NCI-H1694 treated with DMSO at 0.1 percent for 48 hours (cell line): Measurements from ENCODE around the gene PHF20.
"Not testable (repeated sequence)": the region's sequence is repeated elsewhere in the genome, so short reads cannot be mapped to it uniquely, and the experiment has no call there.

ENCODE experiments used
- DNase-seq: peaks from one replicate; lab custom pipeline; 2025; lab: John Stamatoyannopoulos, UW

Gene PHF20

DNA sequence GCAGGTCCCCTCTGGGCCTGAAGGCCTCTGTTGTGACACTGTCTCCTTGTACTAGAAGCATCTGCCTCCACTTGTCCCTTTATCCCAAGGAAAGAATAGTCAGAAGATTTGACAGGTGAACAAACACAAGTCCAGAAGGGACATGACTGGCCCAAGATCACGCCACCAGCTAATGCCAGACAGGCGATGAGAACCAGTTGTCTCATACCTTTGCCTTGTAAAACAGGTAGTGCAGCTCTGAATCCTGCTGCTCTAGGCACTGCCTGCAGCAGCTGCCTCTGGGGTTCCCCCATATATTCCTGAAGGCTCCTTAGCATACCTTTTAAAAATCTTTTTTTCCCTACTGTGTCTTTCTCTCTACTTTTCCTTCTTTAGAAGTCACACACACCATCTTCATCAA lies 157.5 kb downstream of the PHF20 start:
- no peak for DNase-seq

DNA sequence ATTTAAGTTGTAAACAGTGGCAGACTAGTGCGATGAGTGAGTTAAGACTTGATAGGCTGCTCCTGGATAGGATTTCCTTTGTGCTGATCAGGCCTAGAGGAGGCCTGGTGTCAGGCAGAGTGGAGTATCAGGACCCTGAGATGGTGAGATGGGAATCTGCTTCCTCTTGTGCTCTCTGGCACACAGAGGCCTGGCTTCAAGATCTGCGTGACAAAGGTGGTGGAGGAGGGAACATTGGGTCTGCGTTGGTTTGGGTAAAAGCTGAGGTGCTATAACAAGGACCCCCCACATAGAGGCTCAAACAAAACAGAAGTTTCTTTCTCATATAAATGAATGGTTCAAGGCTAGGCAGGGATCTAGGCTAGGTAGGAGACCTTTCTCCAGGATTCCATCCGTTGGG lies 162.2 kb downstream of the PHF20 start:
- no peak for DNase-seq

DNA sequence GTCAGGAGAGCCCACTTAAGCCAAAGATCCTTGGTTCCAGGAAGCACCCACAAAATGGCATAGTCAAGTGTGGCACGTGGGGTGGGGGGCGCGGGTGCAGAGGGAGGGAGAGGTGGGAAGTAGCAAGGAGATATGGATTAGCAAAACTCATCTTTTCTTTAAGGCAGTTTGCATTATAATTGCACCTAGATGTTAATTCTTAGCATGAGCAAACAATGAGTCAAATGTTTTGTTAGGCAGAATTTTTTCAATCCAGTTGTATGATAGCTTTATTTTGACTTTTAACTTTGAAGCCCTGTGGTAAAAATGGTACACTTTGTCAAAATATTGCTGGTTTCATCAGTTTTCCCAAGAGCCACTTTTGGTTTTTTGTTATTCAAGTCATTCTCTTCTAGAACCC lies 167.4 kb downstream of the PHF20 start:
- no peak for DNase-seq

DNA sequence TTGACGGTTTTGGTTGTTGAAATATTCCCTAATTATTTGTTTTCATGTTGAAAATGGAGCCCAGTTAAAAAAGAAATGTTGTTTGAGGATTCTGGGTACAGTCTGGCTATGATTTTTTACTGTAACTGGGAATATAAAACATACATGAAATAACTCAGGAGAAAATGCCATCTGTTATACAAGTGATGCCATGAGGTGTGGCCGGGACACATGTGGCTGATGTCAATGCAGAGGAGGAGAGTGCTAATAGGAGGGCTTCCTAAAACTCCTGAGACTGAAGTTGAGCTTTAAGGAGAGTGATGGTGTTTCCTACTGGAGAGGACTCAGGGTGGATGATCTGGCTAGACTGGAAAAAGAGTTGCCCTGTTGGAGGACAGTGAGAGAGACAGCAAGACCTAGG lies 169.8 kb downstream of the PHF20 start:
- no peak for DNase-seq

DNA sequence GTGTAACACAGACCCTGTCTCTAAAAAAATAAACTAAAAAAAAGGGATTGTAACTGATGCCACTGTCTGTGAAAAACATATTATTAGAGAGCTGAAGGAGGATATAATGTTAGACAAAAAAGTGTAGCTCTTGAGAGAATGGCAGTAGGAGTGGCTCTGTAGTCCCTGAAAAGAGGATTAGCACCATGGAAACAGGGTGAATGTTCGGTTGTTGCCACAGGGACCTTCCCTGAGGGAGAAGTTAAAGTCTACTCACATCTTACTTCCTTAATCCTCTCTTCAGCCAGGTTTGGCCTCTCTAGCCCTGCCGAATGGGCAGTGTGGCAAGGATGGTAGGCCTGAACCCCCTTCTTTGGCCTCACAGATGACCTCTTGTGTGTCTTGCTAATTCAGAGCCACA lies 170.4 kb downstream of the PHF20 start:
- DNase-seq, result no peak

DNA sequence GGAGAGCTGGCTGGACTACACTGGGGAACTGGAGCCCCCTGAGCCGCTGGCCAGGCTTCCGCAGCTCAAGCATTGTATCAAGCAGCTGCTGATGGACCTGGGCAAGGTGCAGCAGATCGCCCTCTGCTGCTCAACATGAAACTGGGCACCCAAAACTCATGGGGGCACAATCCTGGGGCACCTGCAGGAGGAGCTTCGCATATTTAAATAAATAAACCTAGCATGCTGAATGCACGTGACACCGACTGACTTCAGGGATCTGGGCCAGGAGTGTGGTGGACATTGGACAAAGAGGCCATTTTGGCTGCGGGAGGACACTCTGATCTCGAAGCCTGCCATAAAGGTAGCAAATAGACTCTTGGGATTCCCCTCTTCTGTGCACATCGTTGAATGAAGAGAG lies 175.7 kb downstream of the PHF20 start:
- DNase-seq, result peak; percentile 16

DNA sequence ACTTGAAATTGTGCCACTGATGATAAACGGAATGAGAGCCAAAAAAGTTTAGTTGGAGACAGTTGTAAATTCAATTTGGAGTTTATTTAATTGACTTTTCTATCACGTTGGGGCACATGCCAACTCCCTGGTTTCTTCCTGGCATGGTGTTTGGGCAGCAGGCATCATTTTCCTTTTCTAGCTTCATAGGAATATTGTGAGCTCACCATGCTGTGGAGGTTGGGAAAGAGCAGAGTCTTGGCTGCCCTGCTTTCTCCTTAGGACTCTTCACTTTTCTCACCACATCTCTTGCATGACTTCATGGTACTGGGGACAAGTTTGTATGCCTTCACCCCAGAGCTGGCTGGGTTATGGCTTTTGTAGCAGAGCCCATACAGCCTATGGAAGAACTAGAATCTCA lies 176.1 kb downstream of the PHF20 start:
- no peak for DNase-seq

DNA sequence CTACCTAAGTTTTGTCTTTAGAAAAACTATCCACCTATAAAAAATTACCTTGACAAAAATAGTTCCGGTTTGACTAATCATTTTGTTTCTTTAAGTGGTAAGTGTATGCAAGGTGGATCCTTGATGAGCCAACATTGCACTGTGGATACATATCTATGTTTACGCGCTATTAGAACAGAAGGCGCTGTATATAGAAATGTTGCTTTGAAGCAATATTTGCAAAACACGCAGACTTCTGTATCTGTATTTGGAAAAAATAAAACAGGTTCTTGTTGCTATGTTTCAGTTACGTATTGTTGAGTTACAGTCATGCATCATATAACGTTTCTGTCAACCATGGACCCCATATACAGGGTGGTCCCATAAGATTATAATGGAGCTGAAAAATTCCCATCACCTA lies 178.3 kb downstream of the PHF20 start:
- DNase-seq, result no peak

DNA sequence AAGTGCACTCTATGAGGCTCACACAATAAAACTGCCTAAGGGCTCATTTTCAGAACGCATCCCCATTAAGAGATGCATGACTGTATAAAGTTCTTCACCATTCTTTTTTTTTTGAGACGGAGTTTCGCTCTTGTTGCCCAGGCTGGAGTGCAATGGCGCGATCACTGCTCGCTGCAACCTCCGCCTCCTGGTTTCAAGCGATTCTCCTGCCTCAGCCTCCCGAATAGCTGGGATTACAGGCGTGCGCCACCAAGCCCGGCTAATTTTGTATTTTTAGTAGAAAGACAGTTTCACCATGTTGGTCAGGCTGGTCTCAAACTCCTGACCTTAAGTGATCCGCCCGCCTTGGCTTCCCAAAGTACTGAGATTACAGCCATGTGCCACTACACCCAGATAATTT lies 180.3 kb downstream of the PHF20 start:
- DNase-seq, result not testable (repeated sequence)

DNA sequence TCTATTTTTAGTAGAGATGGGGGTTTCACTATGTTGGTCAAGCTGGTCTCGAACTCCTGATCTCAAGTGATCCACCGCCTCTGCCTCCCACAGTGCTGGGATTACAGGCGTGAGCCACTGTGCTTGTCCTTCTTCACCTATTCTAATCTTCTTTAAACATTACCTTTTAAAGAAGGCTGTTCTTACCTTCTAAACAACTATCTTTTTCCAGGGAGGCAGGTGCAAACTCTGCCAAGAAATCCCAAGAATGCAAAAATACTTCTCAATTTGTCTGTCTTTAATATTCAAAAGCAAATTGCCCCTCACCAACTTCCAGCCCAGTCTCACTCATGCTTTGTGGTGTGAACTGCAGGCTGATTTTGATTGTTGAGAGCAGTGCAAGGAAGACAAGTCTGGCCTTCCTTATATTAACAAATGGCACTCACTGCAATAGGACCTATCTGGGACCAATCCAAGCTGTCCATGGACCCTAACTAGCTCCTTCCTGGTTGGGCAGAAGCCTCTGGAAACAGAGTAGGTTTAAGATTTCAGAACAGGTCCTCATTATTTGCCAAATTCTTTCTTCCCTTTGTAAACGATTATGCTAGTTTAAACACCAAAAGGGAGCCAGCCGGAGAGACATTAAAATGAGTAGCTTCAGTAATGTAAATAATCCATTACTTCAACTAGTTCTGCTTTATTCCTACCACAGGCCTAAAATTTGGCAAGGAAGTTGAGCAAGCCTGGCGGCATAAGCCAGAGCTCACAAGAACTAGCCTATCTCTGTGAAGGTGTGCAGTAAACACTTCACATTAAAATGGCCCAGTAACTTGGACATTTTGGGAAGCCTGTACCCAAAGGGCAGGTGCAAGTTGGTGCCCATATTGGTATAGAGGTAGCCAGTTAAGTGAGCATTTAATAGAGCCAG lies 180.9 kb downstream of the PHF20 start:
- DNase-seq, result no peak

DNA sequence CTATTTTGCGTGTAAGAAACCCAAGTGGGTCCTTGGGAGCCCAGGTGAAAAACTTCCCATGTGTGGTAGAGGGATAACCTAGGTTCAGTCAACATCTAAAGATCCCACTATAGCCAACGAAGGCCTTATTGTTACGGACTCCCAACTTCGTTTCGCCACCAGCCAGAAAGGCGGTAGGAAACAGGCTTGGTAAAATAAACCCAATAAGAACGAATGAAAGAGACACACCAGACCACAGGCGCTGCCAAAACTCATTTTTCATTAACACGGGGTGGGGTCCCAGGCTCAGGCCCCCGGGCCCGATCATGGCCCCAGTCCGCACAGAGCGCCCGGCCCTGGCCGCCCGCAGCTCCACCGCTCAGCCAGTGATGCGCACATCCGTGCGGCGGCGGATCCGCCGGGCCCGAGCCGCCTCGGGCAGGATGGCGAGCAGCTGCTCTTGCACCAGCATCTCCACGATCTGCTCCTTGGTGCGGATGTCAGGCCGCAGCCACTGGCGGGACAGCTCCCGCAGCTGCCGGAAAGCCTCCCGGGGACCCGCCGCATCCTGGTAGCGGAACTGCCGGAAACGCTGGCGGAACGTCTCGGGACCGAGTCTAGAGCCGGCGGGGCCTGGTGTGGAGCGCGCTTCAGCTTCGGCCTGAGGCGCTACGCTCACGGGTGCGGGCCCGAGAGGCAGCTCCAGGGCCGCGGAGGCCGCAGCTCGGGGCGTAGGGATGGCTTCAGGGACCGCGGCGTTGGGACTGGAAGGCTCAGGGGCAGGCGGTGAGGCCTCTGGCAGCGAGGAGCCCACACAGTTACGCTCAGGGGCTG lies 181.8 kb downstream of the PHF20 start:
- no peak for DNase-seq

DNA sequence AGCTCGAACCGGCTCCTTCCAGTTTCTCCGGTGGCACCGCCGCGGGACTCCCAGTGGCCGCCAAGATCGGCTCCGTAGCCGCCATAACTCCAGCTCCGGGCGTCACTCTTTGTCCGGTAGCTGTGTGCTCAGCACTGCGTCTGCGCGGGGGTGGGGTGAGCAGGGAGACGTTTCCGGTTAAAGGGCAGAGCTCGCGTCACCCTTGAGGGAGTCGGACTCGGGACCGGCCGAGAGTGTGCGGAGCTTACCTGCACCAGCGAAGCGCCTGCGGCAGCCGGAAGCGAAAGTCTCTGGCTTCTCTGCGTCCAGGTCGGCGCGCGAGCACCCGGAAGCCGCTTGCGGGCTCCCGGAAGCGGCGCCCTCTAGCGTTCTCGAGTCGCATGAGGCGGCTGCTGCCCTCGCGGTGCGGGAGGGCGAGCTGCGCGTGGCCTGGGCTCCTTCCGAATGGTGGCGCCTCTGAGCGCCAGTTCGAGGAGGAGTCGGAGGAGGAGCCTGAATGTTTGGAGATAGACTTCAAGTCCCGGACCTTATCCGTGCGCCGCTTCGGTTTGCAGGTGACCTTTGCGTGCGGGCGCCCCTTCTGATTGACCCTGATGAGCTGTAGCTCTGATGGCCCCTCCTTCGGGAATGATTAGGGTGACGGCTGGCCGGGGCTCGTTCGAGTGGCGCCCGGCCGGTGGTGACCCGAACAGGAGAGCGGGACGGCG lies 182.5 kb downstream of the PHF20 start, which contains the start of gene SCAND1:
Gene SCAND1, minus strand, starts transcription at position 303 of the 707 bp plus-strand sequence. Its CDS starts 218 bp downstream, at position 85.
- peak; percentile 91 for DNase-seq

DNA sequence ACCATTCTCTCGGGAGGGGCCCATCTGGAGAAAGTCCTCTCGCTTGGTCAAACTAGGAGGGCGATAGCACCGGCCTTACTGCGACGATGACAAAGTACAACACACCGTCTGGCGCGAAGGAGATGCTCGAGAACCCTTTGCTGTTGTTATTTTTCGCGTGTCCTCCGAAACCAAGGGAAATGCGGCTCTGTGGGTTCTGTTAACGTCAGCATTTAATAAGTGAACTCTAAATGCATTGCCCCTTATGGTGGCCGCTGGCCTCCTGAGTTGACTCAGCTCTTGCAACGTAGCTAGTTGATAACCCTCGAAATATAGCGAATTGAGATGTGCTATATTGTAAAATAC lies 183.1 kb downstream of the PHF20 start:
- peak; percentile 14 for DNase-seq

DNA sequence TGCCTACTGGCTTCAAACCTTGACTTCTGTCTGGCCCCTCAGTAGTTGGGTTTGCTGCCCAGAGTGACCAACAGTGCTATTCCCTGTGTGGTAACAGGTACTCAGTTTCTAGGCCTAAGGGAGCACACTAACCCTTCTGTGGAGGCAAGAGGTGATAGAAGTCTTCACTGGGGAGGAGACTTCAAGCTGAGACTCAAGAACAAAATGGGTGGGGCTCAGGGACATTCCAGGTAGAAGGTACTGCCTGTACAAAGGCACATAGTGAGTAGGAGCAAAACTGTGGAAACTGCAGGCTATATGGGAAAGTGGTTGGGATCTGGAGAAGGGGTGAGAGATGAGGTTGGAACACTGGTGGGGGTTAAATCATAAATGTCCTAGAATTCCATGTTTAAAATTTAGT lies 184.8 kb downstream of the PHF20 start:
- no peak for DNase-seq

DNA sequence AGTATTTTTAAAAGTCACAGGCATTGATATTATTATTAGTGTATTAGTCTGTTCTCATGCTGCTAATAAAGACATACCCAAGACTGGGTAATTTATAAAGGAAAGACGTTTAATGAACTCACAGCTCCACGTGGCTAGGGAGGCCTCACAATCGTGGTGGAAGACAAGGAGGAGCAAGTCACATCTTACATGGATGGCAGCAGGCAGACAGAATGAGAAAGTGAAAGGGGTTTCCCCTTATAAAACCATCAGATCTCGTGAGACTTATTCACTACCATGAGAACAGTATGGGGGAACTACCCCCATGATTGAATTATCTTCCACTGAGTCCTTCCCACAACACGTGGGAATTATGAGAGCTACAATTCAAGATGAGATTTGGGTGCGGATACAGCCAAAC lies 187.5 kb downstream of the PHF20 start:
- not testable (repeated sequence) for DNase-seq

DNA sequence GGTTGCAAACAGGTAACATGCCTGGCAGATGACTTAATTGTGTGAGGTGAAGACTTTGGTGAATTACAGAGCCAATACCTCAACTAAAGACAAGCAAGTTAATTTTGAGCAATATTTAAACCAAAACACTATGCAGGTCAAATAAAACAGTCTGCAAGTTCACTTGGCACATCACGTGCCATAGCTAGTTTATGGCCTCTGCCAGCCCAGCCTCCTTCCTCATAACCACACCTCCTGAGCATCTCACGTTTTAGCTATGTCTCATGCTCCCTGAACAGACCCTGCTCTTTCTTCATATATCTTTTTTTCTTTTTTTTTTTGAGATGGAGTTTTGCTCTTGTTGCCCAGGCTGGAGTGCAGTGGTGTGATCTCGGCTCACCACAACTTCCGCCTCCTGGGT lies 192.1 kb downstream of the PHF20 start:
- no peak for DNase-seq

DNA sequence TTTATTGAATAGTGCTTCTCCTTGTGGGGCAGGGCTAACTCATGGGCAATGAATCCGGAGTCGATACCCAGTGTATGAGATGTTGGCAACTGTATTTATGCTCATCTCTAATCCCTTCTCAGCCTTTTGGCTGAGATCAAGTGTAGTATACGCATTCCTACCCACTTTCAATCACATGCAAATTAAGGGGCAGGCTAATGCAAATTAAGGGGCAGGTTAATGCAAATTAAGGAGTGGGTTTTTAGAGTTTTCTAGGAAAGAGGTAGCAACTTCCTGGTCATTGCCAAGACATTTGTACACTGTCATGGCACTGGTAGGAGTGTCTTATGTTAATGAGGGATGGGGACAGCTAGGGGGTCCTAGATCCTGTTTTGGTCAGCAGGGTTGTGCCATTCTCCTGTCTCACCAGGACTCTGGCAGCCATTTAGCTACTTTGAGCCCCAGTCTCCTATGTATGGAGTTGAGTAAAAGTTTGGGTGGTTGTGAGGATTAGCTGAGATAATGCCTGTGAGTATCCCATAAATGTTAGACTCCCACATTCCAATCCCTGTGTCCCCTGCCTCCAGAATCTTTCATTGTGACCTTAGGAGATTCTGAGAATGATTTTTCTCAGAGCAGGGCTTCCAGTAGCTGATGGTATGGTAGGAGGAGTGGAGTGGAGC lies 196.3 kb downstream of the PHF20 start, which contains the start of gene CNBD2:
Gene CNBD2, plus strand, starts transcription at position 612 of the 662 bp plus-strand sequence. CDS start 173 bp downstream, outside the sequence.
- DNase-seq, result no peak

DNA sequence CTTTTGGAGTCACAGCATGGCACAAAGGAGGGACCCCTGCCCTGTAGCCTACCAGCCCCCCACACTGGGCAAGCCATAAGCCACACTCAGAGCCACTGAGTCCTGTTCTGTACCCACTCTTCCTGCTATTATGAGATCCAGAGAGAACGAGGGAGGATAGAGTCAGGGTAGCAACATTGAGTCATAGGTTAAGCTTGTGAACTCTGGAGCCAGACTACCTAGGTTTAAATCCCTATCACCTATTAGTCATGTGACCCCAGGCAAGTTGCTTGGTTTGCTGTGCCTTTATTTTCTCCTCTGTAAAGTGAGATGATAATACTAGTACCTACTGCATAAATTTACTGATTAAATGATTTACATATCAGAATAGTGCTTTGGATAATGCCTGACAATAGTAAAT lies 197.1 kb downstream of the PHF20 start:
- DNase-seq, result no peak

DNA sequence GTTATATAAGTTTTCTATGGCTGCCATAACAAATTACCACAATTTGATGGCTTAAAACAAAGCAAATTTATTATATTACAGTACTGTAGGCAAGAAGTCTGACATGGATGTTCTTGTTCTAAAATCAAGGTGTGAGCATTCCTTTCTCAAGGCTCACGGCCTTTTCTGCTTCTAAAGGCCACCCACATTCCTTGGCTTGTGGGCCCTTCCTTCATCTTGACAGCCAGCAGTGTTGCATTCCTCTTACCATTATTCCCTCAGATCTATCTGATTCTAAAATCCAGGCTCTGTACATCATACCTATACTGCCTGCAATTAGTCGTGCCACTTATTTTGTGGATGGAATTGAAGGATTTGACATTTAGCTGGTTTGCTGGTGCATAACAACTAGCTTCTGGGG lies 200.2 kb downstream of the PHF20 start:
- no peak for DNase-seq

DNA sequence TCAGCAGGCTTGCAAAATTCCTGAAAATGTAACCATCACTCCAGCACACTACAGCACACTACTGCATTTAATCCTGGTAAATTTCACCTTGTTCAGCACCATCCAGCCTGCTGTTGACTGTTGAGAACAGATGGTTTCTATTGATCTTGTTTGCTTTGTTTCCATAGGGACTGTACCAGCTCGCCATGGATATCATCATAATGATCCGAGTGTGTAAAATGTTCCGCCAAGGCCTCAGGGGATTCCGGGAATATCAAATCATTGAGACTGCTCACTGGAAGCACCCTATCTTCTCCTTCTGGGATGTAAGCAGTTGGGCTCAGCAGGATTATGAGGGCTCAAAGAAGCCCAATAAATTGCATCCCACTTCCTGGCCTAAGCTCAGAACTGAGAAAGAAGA lies 200.6 kb downstream of the PHF20 start:
- DNase-seq, result peak; percentile 92

DNA sequence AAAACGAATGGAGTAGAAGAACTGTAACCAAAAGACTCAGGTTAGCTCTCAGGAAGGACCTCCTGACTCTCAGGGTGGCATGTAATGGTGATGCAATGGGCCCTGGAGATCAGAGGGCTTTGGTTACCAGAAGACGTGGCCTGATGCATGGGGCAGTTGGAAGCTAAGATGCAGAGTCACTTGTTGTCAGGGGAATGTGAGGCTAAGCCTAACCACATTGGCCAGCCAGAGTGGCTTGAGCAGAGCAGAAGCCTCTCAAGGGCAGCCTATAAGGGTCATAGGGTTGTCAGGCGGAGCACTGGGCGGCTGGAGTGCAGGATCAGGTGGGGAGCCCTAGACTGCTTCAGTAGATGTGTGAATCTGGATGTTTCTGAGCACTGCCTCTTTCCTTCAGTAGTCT lies 202.4 kb downstream of the PHF20 start:
- no peak for DNase-seq
